Activated naive CD8-positive, alpha-beta T cell treated with anti-CD3 and anti-CD28 coated beads, Interleukin-2, amount 10 ng/mL, durations not matched to agents 7 days and 5 days (primary cell): ENCODE results near the gene SLC10A7. TPM values are rescaled to one million over a fixed set of nuclear protein-coding genes. Genes with fewer than 3 reads are reported as not detected.

Source experiments
- ATAC-seq: fragments of 150-1000 bp; cut with Tn5 transposase; one replicate; pipeline ENCODE4 v1.10.0; 2021; ENCODE audit warnings: low read depth, moderate library complexity
- POLR2A ChIA-PET: fragments of 350-600 bp; sonication (Branson Sonifier 250); formaldehyde crosslinking; loops from one replicate; lab custom pipeline; 2021; ENCODE audit warnings: antibody characterized with exemption; lab: Charles Lee
- DNase-seq: peaks from one replicate; pipeline ENCODE4 v3.0.0; 2021
- H3K27ac Mint-ChIP-seq: one replicate; pipeline ENCODE4 v1.8.0; 2022; ENCODE audit warnings: mild to moderate bottlenecking, mixed read lengths
- H3K27me3 Mint-ChIP-seq: one replicate; pipeline ENCODE4 v1.8.0; 2022; ENCODE audit warnings: mild to moderate bottlenecking, moderate library complexity, mixed read lengths
- H3K36me3 Mint-ChIP-seq: one replicate; pipeline ENCODE4 v1.8.0; 2021; ENCODE audit warnings: mild to moderate bottlenecking, mixed read lengths
- H3K4me1 Mint-ChIP-seq: one replicate; pipeline ENCODE4 v1.8.0; 2021; ENCODE audit warnings: mixed read lengths
- H3K4me3 Mint-ChIP-seq: one replicate; pipeline ENCODE4 v1.8.0; 2022; ENCODE audit warnings: mild to moderate bottlenecking, moderate library complexity, mixed read lengths
- H3K9me3 Mint-ChIP-seq: one replicate; pipeline ENCODE4 v1.8.0; 2021; ENCODE audit warnings: mixed read lengths
- total RNA-seq, 2 experiments: library from RNA; stranded (reverse); gene quantifications; one replicate each; pipeline ENCODE4 v1.2.3, GENCODE V29; 2021

The SLC10A7 gene
- total RNA-seq, 2 experiments from 2014 or later = 19.5 to 19.7 TPM

DNA sequence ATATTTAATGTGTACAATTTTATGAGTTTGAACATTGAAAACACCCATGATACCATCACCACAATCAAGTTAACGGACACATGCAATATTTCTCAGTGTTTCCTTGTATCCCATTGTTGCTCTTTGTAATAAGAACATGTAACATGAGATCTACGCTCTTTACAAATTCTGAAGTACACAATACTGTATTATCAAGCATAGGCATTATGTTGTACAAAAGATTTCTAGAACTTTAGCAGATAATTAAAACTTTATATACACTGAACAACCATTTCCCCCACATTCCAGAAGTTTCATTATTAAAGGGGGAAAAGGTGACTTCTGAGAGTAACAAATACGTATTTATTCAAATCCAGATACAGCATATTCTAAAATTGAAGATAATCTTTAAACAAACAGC, 114.5 kb downstream of the SLC10A7 start:
- Mint-ChIP-seq H3K27me3 (no peaks in the 10 kb centered on the region), H3K27ac (no peak overlapping the region), H3K36me3 (peaks cover 1% of the 10 kb centered on the region), H3K4me3 (no peak overlapping the region), H3K9me3 (no peaks in the 10 kb centered on the region), H3K4me1 (no peaks in the 10 kb centered on the region)
- POLR2A ChIA-PET = no interaction called here
- DNase-seq (no peak), ATAC-seq (no peak)

DNA sequence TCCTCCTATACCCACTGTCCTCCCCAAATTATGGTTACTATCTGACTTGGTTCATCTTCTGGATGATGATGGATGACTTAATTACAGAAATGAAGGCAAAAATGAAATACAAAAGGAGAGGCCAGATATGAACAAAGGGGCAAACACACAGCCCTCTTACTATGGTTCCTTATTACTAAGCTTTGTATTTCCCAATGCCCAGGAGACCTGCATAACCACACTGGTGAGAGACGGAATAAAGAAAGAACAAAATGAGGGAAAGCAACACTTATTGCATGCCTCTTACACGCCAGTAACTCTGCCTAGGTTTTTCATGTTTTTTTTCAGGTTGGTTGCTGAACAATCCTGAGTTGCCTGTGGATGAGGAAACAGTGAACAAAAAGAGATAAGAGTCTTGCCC, 120.5 kb downstream of the SLC10A7 start:
- ATAC-seq (no peak), DNase-seq (no peak)
- Mint-ChIP-seq H3K4me3 (no peak overlapping the region), H3K36me3 (peaks cover 2% of the 10 kb centered on the region), H3K27me3 (no peaks in the 10 kb centered on the region), H3K27ac (no peak overlapping the region), H3K9me3 (no peaks in the 10 kb centered on the region), H3K4me1 (no peaks in the 10 kb centered on the region)
- POLR2A ChIA-PET = no interaction called here

GRCh38 chr4:146398896-146399445, 122.8 kb downstream of the SLC10A7 start:
- no peak for ATAC-seq
- Mint-ChIP-seq H3K27me3 (no peaks in the 10 kb centered on the region), H3K36me3 (peaks cover 1% of the 10 kb centered on the region), H3K4me3 (no peak overlapping the region), H3K9me3 (no peaks in the 10 kb centered on the region), H3K4me1 (no peaks in the 10 kb centered on the region), H3K27ac (no peak overlapping the region)
- POLR2A ChIA-PET = no interaction called here
- no peak for DNase-seq

DNA sequence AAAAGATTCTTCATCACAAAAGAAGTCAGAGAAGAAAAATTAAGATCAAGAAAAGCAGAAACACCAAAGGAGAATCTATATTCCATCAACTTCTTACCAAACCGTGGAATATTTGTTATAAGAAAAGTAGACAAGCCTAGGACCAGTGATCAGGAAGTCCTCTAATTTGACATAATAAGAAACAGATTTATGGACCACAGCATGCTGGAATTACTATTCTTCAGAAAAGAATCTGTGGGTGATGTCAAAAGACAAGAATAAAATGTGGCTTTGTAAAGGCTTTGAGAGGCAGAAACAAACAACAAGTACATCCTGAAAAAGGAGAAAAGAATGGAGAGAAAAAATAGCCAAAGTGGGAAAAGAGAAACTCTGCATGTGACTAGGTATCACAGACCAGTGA, 123.3 kb downstream of the SLC10A7 start:
- DNase-seq (no peak), ATAC-seq (no peak)
- Mint-ChIP-seq H3K4me3 (no peak overlapping the region), H3K36me3 (peaks cover 1% of the 10 kb centered on the region), H3K27me3 (no peaks in the 10 kb centered on the region), H3K4me1 (no peaks in the 10 kb centered on the region), H3K9me3 (no peaks in the 10 kb centered on the region), H3K27ac (no peak overlapping the region)
- POLR2A ChIA-PET = no interaction called here

DNA sequence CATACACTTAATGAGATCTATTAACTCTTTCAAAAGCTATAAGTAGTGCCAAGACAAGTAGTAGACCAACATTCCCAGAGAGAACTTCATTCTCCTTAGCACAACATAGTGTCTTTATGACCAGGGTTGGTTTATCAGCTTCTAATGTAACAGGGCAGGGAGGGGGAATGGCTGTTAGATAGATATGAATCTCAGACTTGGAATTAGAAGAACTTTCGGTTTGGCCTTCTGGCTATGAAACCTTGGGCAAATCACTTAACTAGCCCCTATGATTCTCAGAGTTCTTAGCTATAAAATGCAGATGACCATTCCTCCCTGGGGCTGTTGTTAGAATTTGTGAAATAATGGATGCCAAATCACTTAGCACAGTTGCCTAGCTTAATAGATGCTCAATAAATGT, 132.2 kb downstream of the SLC10A7 start:
- no peak overlapping the region for H3K27ac Mint-ChIP-seq
- POLR2A ChIA-PET = no interaction called here
- ATAC-seq = no peak

DNA sequence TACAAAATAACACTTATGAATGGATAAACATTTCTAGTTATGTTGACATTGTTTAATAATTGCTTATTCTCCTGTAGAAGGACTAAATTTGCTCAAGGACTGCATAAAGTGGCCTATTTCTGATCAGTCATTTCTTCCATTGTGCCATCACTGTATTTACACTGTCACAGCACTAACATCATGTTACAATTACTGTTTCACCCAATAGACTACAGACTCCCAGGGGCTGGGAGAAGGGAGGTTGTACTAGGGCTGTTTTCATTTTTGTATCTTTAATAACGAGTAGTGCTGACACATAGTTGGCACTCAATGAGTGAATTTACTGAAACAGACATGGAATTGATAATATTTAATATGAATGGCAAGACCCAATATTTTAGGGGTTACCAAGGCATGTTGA, 139.5 kb downstream of the SLC10A7 start:
- Mint-ChIP-seq H3K4me3 (no peak overlapping the region), H3K36me3 (peaks cover 2% of the 10 kb centered on the region), H3K27me3 (no peaks in the 10 kb centered on the region), H3K27ac (no peak overlapping the region), H3K9me3 (no peaks in the 10 kb centered on the region), H3K4me1 (no peaks in the 10 kb centered on the region)
- DNase-seq = no peak
- POLR2A ChIA-PET = no interaction called here
- no peak for ATAC-seq

More for the DNA sequence above, 132.2 kb downstream of the SLC10A7 start:
- no peaks in the 10 kb centered on the region for H3K27me3 Mint-ChIP-seq
- H3K36me3 Mint-ChIP-seq = peaks cover 4% of the 10 kb centered on the region
- no peak for DNase-seq
- H3K4me3 Mint-ChIP-seq = no peak overlapping the region
- no peaks in the 10 kb centered on the region for H3K4me1 Mint-ChIP-seq
- peaks cover 2% of the 10 kb centered on the region for H3K9me3 Mint-ChIP-seq

DNA sequence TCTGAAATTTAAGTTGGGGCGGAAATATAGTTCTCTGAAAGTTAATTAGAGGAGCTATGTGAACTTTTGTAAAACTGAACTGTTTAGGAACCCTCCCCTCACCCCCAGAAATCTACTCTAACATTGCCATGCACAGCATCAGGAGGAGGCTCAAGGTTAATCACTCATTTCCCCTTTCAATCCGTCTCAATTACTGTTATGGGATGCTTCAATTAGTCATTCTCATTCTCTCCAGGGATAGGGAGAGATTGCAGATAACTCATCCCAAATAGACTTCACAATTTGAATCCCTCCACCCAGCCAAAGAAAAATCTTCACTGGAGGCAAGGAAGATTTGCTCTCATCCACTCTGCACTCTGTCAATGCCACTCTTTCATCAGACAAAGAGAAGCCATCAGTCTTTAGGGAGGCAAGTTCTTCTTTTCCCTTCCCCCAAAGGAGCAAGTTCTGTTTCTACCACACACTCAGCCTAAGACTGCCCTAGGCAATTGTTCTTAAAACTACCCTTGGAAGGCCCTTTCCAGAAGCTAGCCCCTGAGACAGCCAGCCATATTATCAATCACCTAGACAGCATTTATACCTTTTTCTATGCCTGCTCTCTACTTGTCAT, 140.4 kb downstream of the SLC10A7 start:
- no peak overlapping the region for H3K4me3 Mint-ChIP-seq
- DNase-seq = no peak
- no peak overlapping the region for H3K27ac Mint-ChIP-seq
- no peak for ATAC-seq
- H3K36me3 Mint-ChIP-seq = peaks cover 2% of the 10 kb centered on the region
- H3K27me3 Mint-ChIP-seq = no peaks in the 10 kb centered on the region
- POLR2A ChIA-PET = no interaction called here
- H3K9me3 Mint-ChIP-seq = no peaks in the 10 kb centered on the region
- H3K4me1 Mint-ChIP-seq = no peaks in the 10 kb centered on the region

- no peaks in the 10 kb centered on the region for H3K27me3 Mint-ChIP-seq
- peaks cover 2% of the 10 kb centered on the region for H3K36me3 Mint-ChIP-seq
- DNase-seq = no peak
- POLR2A ChIA-PET = no interaction called here
- no peak overlapping the region for H3K27ac Mint-ChIP-seq
- ATAC-seq = no peak
- H3K9me3 Mint-ChIP-seq = no peaks in the 10 kb centered on the region
- no peaks in the 10 kb centered on the region for H3K4me1 Mint-ChIP-seq
- no peak overlapping the region for H3K4me3 Mint-ChIP-seq
Observed at GRCh38 chr4:146379744-146380143, 142.0 kb downstream of the SLC10A7 start.

GRCh38 chr4:146371812-146372211, 149.9 kb downstream of the SLC10A7 start:
- H3K4me1 Mint-ChIP-seq = no peaks in the 10 kb centered on the region
- DNase-seq = no peak
- no peak overlapping the region for H3K27ac Mint-ChIP-seq
- no peak for ATAC-seq
- H3K9me3 Mint-ChIP-seq = no peaks in the 10 kb centered on the region
- H3K36me3 Mint-ChIP-seq = peaks cover 2% of the 10 kb centered on the region
- H3K4me3 Mint-ChIP-seq = no peak overlapping the region
- POLR2A ChIA-PET = no interaction called here
- no peaks in the 10 kb centered on the region for H3K27me3 Mint-ChIP-seq

DNA sequence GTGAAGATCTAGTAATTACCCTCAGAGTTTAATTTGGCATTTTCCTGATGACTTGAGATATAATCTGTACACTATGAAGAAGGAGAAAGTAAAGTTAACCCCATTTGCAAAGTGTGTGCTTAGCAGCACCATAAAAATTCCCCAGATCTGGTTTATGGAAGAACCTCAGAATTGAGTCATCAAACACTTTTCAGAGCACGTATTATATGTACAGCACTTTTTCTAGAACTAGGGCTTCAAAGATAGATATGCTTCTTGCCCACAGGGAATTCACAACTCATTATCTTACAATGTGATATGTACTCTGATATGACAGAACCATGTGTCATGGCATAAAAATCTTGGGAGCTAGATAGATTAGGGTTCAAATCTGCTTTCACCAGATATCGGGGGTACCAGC, 150.9 kb downstream of the SLC10A7 start:
- no peak overlapping the region for H3K27ac Mint-ChIP-seq
- H3K4me3 Mint-ChIP-seq = no peak overlapping the region
- DNase-seq (no peak), ATAC-seq (no peak)
- no peaks in the 10 kb centered on the region for H3K9me3 Mint-ChIP-seq
- no peaks in the 10 kb centered on the region for H3K4me1 Mint-ChIP-seq
- H3K36me3 Mint-ChIP-seq = peaks cover 2% of the 10 kb centered on the region
- POLR2A ChIA-PET = no interaction called here
- H3K27me3 Mint-ChIP-seq = no peaks in the 10 kb centered on the region

DNA sequence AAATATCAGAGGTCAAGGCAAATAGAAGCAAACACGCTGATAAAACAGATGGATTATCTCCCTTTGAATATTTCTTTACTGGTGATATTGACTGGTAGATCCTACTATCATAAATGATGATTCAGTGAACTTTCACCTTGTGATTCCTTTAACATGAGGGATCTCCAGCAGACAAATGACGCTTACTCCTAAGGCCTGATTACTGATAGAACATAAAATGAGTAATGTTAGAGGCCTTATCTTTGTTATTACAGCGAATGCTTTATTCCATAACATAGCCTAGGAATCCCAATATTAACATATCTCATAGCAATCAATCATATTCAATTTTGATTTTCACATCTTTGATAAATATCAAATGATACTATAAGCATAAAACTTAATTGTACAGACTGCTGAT, 152.3 kb downstream of the SLC10A7 start:
- DNase-seq (no peak), ATAC-seq (no peak)
- H3K9me3 Mint-ChIP-seq = no peaks in the 10 kb centered on the region
- H3K27ac Mint-ChIP-seq = no peak overlapping the region
- no peak overlapping the region for H3K4me3 Mint-ChIP-seq
- no peaks in the 10 kb centered on the region for H3K27me3 Mint-ChIP-seq
- POLR2A ChIA-PET = no interaction called here
- no peaks in the 10 kb centered on the region for H3K4me1 Mint-ChIP-seq
- peaks cover 2% of the 10 kb centered on the region for H3K36me3 Mint-ChIP-seq

- no peak for ATAC-seq
- H3K27me3 Mint-ChIP-seq = no peaks in the 10 kb centered on the region
- POLR2A ChIA-PET = no interaction called here
Observed at GRCh38 chr4:146368209-146368608, 153.5 kb downstream of the SLC10A7 start.

GRCh38 chr4:146367347-146367746, 154.4 kb downstream of the SLC10A7 start:
- Mint-ChIP-seq H3K36me3 (peaks cover 2% of the 10 kb centered on the region), H3K4me1 (no peaks in the 10 kb centered on the region), H3K4me3 (no peak overlapping the region), H3K9me3 (no peaks in the 10 kb centered on the region), H3K27me3 (no peaks in the 10 kb centered on the region), H3K27ac (no peak overlapping the region)
- POLR2A ChIA-PET = no interaction called here
- DNase-seq (no peak), ATAC-seq (no peak)

More at GRCh38 chr4:146368209-146368608, 153.5 kb downstream of the SLC10A7 start:
- peaks cover 2% of the 10 kb centered on the region for H3K36me3 Mint-ChIP-seq
- H3K9me3 Mint-ChIP-seq = no peaks in the 10 kb centered on the region
- DNase-seq = no peak
- H3K4me1 Mint-ChIP-seq = no peaks in the 10 kb centered on the region
- no peak overlapping the region for H3K4me3 Mint-ChIP-seq
- H3K27ac Mint-ChIP-seq = no peak overlapping the region

- POLR2A ChIA-PET = no interaction called here
- H3K36me3 Mint-ChIP-seq = peaks cover 11% of the 10 kb centered on the region
- no peaks in the 10 kb centered on the region for H3K27me3 Mint-ChIP-seq
- ATAC-seq (no peak), DNase-seq (no peak)
- H3K27ac Mint-ChIP-seq = no peak overlapping the region
- no peak overlapping the region for H3K4me3 Mint-ChIP-seq
- no peaks in the 10 kb centered on the region for H3K9me3 Mint-ChIP-seq
- no peaks in the 10 kb centered on the region for H3K4me1 Mint-ChIP-seq
Observed at GRCh38 chr4:146359771-146360170, 162.0 kb downstream of the SLC10A7 start.
